GM19397 (cell line): Measurements from ENCODE around the gene CD63.

Experiments
- ATAC-seq: cut with Tn5 transposase; IDR thresholded peaks from one replicate; pipeline ENCODE4 v1.9.1; 2021; ENCODE audit warnings: mild to moderate bottlenecking, moderate library complexity; ENCODE audit not compliant: unreplicated experiment

CD63 gene

DNA sequence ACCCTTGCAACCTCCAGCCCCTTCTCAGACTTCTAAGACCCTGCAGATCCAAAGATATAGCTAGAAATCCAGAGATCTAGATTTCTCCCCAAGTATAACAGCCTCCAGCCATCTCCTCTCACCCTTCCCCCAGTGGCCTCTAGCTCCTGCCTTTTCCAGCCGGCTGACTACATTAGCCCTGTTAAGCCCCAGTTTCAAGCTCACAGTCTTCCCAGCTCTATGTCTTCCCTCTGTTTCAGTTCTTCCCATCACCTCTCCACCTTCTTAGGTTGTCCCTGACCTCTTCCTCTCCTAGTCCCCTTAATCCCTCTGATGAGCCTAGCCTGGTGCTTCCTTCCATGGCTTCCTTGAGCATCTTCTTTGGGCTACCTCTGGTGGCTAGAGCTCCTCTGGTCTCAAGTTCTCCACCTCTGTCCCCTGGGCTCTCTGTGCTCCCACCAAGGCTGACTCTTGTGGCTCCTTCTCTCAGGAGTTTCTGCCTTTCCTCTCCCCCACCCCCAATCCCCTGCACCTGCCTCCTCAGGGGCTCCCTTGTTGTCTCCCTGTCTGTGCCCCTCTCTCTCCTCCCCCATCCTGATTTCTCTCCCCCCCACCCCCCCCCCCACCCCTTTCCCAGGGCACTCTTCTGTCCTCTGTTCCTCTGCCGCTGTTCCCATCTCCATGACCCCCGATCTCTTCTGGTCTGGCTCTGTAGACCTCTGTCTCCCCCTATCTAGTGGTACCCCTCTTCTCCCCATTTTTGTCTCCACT, 13.3 kb upstream of the CD63 start:
- ATAC-seq, result no peak

DNA sequence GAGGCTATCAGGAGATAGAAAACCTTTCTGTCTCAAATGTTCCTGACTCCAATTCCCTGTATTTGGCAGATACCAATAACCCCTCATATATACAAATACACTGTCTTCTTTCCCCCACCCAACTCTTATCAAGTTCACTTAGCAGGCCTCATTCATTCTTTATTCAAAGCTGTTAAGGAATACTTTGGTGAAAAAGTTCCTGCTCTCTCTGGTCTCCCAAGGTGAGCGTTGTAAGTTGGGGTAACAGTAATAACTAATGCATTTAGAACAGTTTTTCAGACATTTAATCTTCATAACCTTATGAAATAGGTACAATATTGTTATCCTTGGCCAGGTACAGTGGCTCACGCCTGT, 10.2 kb upstream of the CD63 start:
- ATAC-seq, result no peak

DNA sequence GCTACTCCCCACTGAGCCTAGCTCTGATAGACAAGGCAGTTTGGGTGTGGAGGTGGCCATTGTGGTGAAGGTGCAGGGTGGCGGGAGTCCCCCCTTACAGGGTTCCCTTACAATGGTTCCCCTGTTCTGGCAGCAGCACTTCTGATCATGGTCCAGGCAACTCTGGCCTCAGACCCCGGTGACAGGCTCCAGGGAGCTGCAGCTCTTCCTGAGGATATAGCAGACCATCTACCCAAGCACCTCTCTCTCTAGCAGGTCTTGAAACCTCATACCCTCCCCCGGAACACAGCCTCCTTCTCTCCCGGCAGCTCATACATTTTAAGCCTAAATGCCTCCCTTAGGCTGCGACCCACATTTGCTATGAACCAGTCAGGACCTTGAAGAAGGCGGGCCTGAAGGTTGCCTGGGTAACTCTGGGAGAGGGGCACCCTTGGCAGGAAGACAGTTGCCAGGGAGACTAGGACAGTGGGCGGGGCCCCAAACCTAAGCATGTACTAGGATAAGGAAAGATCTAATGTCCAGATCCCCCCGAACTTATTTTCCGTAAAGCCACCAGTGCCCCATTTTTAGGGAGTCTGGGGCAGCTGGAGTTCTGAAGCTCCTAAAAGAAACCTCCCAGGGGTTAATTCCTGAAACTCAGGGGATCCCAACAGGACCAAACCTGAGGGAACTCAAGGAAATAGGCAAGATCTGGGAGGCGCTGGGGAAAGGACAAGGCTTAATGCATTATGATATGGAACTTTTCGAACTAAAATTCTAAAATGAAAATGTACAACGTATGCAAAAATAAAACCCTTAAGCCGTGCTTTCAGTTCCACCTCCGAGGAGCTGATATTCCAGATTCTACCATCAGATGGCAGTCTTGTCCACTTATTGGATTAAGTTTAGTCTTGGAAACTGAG, 9.6 kb upstream of the CD63 start:
- peak; percentile 88 for ATAC-seq

DNA sequence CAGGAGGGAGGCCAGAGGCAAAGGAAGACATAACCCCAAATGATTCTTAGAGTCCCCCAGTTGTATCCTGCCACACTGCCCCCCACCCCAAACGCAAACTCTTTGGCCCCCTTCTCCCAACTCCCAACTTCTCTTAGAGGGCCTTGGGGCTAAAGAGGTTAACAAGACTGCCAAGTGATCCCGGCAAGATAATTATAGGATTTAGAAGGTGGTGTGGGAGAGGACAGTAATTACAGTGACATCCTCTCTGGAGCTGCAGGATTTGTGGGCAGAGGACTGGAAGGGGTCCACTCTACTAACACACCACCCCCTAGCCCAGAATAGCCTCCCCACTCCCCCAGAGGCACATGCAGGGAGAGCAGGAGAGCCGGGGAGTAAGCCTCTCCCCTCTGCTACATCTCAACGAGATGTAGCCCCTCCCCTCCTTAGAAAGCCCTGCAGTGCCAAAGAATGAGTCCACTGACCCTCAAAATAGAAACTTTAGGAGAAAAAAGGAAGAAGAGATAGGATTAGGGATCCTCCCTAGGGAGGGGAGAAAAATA, 8.8 kb upstream of the CD63 start:
- ATAC-seq, result no peak

DNA sequence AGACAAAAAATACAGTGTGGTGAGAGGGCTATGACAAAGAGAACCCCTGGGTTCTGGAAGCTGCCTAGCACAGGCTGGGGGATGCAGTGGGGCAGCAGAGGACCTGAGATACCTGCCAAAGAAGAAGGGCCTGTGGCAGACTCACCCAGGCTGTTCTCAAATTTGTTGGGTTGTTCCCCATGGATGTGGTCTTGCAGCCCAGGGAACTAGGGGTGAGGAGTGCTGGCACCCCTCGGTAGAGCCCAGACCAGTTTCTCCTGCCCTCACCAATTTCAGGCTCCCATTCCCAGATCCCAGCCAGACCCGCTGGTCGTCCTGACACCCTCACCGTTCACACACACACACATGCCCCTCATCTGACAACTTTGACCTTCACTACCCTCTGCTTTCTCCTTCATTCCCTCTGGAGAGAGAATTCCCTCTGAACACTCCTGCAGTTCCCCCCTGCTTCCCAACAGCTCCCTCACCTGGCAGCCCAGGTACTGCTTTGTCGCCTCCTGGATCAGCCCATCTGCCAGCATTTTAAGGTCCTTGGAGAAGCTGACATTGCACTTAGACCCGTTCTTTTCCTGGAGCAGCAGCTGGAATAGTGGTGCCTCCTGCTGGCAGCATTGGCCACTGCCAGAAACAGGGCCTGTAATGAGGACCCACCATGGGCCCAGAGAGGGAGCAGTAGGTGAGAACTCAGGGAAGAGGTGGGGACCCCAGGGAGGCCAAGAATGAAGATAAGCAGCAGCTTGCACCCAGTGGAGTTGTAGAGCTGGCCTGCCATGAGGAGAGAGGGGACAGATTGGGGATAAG, 8.2 kb upstream of the CD63 start:
- no peak for ATAC-seq

DNA sequence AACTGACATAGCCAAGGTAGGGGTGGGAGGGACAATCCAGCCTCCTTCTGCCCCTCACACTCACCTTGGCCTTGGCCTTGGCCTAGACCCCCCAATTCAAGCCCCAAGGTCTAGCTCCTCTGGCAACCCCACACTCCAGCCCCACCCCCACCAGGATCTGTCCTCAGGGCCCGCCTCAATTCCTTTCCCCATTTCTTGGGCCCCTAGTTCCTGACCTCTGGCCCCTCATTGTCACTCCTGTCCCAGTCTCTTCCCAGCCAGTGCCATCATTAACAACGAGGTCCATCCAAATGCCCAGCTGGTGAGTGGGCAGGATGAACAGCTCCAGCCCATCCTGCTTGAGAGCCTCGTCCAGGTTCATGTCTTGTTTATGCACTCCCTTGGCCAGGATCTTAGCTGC, 7.3 kb upstream of the CD63 start:
- ATAC-seq, result no peak

DNA sequence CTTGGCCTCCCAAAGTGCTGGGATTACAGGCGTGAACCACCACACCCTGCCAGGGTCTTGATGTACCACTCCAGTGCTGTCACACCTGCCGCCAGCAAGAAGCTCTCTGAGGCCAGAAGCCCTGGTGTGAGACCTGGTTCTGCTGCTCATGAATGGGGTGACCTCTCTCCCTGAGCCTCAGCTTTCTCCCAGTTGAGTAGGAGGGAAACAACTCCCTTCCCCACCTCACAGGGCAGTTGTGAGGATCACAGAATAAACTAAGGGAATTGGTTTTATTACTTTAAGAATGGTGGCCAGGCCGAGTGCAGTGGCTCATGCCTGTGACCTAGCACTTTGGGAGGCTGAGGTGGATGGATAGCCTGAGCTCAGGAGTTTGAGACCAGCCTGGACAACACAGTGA, 5.8 kb upstream of the CD63 start:
- ATAC-seq, result no peak

DNA sequence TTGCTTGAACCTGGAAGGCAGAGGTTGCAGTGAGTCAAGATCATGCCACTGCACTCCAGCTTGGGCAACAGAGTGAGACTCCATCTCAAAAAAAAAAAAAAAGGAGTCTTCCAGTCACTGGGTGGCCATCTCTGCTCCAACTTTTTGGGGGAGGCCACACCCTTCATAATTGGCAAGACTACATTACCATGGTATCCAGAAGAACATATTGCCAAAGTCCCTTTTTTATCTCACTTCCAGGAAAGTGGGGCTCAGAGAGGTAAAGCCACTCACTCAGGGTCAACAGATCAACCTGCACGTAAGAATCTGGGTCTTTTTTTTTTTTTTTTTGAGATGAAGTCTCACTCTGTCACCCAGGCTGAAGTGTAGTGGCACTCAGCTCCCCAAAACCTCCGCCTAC, 5.0 kb upstream of the CD63 start:
- ATAC-seq, result no peak

DNA sequence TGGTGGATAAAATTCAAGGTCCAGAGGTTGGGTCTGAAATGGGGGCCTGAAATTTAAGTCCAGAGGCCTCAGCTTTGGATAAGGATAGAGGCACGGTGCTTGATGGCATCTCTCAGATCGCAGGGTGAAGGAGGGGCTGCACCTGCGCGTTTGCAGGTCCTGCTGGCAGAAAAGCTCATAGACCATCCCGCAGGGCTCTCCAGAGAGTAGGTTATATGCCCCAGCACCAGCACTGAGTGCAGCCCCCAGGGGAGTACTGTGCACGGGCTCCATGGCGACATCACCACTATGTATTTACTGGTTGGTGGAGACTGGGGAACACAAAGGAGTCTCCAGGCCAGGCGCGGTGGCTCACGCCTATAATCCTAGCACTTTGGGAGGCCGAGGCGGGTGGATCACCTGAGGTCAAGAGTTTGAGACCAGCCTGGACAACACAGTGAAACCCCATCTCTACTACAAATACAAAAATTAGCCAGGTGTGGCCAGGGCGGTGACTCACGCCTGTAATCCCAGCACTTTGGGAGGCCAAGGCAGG, 4.3 kb upstream of the CD63 start:
- ATAC-seq, result no peak

DNA sequence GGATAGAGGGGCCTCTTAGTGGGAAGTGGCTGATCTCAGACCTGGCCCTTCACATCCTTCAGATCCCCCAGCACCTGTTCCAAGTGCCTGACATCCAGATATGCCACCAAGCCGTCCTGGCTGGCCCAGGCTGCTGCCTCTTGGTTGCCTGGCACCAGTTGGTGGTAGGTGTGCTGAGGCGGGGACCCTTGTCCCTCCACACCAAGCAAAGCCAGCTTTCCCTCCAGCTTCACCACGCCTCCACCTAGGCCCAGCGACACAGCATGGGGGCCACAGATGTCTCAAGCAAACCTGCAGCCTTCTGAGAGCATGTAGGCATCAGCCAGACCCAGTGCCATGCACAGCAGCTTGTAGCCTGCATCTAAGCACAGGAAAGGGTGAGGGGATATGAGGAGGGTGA, 3.5 kb upstream of the CD63 start:
- ATAC-seq, result no peak

DNA sequence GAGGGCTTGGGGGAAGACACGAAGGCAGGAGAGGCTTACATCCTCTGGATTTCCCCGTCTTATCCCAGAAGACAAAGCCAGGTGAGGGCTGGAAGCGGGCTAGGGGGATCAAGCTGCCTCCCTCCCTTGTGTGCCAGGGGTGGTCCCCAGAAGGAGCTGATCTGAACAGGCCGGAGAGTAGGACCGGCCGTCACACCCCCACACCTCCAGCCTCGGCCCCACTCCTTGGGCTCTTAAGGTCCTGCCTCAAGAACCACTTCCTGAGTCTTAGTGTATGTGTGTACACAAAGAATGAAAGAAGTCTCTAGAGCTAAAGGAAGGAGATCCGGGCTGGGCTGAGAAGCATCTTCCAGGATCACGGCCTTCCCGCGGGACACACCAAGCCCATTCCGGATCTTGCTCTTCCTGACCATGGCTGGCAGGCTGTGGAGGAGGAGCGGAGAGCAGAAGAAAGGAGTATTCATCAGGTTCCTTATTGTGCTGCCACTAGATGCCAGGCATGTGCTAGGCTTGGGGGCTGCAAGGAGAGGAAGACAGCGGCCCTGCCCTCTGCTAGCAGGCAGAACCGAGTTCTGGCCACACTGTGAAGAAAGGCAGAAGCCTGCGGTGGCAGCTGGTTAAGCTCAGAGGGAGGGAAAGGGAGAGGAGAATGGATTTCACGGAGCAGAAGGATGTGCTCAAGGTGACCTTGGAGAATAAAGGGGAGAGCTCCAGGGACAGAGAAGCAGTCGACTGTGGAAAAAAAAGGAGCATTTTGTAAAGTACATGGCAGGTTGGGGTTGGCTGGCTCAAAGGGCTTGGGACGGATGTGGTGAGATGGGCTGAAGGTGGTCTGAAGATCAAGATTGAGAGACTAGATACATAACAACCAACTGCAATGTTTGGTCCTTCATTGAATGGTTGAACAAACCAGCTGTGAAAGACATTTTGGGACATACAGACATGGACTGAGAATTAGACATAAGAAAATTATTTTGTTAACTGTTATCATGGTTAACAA, 1.3 kb upstream of the CD63 start:
- peak; percentile 36 for ATAC-seq

DNA sequence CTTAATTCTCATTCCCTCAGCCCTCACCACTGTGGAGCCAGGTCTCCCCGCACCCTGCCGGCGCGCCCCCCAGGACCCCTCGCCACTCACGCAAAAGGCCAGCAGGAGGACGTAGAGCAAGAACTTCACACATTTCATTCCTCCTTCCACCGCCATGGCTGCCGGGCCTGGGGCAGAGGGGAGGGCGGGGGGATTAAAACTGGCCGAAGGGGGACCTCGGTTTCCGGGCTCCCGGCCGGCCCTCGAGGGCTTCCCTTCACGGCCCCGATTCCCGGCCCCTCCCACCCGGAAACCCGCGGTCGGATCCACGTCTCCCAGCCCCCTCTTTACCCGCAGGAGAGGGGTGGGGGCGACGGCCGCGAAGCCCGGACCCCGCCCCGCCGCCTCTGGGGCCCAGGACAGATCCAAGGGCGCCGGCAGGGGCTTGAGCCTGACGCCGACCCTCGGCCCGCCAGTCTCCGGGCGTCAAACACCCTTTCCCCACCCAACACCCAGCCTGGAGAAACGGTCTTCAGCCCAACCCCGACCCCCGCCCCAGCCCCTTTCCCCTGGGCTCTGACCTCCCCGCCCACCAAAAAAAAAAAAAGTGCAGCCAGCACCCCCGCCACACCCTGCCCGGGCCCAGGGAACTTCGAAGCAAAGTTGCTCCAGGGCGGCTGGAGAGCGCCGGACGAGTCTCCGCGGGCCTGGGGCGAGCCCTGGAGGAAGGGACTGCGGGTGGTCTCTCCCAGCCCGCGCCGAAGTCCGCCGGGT, 447 bp downstream of the CD63 start:
- peak; percentile 3 for ATAC-seq

DNA sequence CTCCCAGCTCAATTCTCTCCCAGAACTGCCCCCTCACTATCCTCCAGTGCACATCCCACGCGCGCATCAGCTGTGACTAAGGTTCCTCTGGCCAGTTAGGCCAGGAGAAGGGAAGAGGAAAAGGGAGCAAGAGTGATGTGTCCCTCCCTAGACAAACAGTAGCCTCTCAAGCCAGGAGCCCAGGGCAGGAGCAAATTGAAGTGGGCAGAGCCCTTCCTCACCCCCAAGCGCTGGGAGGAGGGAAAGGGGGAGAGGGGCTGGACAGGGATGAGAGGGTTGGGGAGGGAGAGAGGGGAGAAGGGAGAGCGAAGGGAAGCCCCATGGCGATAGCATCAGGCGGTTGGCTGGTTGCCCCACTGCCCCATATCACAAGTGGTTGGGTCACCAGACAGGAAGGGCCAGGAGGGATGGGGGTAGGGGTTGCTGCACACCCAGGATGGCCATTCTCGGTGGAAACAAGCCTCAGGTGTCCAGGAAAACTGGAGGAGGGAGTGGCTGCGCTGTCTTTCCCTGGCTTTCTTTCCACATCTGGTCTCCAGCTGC, 1.1 kb downstream of the CD63 start:
- no peak for ATAC-seq

DNA sequence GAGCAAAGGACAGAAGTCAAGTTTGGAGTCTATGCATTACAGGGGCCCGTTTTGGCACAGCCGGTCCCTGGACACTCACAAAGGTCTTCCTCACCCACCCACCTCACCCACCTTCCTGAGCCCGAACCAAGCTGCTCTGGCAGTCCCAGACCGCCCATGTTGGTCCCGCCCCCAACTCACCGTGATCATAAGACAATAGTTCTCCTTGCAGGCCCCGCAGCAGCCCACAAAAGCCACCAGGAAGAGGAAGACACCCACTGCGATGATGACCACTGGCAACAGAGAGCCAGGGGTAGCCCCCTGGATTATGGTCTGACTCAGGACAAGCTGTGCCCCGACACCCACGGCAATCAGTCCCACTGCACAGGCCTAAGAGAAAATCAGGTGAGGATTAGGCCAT, 1.8 kb downstream of the CD63 start:
- no peak for ATAC-seq

DNA sequence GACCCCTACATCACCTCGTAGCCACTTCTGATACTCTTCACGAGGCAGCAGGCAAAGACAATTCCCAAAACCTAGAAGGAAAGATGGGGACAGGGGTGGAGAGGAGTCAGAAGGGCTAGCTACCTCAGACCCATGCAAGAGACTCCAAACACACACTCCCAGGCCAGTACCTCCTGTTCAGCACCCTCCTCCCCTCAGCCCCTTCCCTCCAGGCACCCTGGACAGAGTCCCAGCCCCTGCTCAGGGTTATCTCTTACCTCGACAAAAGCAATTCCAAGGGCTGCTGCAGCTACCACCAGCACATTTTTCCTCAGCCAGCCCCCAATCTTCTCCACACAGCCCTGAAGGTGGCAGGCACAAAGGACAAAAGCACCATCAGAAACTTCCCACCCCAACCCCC, 3.3 kb downstream of the CD63 start:
- ATAC-seq, result no peak

DNA sequence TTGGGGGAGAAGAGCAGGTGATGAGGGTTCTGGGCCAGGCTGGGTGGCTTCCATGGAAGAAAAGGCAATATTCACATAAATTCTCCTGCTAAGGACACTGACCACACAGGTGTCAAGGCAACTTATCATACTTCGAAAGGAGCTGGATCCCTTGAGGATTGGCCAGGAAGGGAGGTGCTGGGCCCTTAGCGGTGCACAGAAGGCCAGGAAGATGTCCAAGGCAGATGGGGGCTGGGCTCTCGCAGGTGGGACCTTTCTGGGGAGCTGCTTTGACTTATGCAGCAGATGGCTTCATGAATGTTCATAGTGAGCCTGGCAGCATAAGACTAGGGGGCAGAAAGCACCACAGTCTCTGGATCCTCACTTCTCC, 3.9 kb downstream of the CD63 start:
- no peak for ATAC-seq

DNA sequence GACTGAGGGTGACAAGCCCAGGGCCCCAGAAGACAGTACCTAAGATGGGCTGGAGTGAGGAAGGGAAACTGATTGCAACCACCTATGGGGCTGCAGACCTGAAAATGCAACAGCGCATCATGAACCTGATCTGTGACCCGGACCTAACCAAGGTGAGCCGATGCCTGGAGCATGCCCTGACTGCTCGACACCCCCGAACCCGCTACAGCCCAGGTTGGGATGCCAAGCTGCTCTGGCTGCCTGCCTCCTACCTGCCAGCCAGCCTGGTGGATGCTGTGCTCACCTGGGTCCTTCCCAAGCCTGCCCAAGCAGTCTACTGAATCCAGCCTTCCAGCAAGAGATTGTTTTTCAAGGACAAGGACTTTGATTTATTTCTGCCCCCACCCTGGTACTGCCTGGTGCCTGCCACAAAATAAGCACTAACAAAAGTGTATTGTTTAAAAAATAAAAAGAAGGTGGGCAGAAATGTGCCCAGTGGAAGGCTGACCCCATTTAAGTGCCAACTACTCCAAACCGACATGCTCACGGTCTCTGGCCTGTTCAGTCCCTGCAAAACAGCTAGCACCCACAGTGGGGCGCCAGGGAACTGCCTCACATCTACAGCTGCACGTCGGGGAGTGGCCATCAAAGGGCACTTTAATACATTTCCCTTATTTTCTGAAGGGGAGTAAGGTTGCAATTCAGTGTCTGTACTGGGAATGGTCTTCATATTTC, 4.4 kb downstream of the CD63 start:
- ATAC-seq, result no peak

DNA sequence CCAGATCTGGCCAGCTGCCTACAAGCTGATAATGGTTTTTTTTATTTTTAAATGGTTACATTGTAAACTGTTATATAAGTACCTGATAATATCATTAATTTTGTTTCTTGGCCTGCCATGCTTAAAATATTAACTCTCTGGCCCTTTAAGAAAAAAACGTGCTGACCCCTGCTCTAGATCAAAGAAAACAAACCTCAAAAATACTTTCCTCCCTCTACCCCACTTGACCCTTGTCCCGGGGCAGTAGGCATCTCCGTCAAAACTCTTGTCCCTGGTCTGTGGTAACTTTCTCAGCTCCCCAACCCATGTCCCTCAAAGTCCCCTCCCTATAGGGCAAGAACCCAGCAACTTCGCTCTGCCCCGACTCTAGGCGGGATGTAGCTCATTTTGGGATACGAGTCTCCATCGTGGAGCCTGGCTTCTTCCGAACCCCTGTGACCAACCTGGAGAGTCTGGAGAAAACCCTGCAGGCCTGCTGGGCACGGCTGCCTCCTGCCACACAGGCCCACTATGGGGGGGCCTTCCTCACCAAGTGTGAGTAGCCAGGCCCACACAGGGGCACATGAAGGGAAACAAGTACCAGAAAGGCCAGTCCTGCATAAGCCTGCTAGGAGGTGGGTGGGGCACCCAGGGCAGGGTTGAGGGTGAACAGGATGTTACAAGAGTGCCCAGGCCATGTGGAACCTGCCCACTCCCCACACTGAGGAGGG, 5.1 kb downstream of the CD63 start:
- ATAC-seq, result no peak
